ENCODE measurements around the gene USP49. TPM values are rescaled to one million over a fixed set of nuclear protein-coding genes. Genes with fewer than 3 reads are reported as not detected.

Gene USP49
- total RNA-seq, 2 experiments from 2014 or later = 1.3 TPM

DNA sequence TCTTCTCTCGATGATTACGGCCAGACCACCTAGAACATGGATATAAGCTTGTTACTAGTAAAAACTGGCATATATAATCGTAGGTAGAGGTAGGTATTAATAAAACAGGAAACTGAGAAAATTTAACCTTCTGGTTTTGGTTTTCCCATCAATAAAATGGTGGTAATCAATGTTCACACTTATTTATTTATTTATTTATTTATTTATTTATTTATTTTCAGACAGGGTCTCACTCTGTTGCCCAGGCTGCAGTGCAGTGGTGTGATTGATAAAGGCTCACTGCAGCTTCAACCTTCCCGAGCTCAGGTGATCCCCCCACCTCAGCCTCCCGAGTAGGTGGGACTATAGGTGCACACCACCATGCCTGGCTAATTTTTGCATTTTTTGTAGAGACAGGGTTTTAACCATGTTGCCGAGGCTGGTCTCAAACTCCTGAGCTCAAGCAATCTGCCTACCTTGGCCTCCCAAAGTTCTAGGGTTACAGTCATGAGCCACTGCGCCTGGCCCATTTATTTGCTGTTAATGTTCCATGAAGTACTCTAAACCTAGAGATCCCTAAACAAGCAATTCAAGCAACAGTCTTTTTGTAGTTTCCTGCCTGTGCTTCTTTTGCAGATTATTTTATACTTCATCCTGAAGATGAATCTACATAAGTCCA is 96.1 kb downstream of the USP49 start:
- TF ChIP-seq CTCF (IDR thresholded peaks at IDR 0.05) = no peak
- POLR2A ChIA-PET = interaction anchor here (0.6 kb wide), 1 partner anchor 11 kb away, joined by 6 read pairs; the partner anchor contains the start of gene TOMM6
- H3K27ac Mint-ChIP-seq = no peak overlapping the region

DNA sequence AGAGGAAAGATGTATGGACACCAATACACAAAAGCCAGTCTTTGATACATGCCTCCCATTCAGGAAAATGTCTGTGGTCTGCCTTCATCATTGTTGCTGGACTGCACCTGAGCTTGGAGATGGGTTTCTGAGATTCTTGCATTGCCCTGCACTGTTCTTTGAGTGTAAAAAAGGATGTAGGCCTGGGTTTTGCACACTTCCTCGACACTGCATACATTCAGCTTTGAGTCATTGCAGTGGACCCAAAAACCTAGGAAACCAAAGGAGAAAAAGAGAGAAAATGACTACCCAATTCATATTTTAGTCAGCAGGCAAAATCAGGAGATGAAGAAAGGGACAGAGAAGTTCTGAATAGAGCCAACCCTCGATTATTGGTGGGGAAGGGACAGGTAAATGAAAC is 98.7 kb downstream of the USP49 start:
- POLR2A ChIA-PET = no interaction called here
- intact Hi-C loops (cut with DNase I, micrococcal nuclease) = no loop called here
- no peak overlapping the region for H3K4me3 Mint-ChIP-seq
- peaks cover 41% of the 10 kb centered on the region for H3K36me3 Mint-ChIP-seq (ENCODE audit: low read depth)
- CTCF ChIA-PET = no interaction called here
- Histone ChIP-seq H3K36me3 (ENCODE audit: insufficient read depth, low read length) (peaks cover 23% of the 10 kb centered on the region), H3K27ac (ENCODE audit: low read depth in 1 of 2, low read length in 2 of 2) (no peak overlapping the region), H3K4me1 (ENCODE audit: insufficient read depth, low read length) (no peaks in the 10 kb centered on the region), H3K9me3 (ENCODE audit: control insufficient read depth in 1 of 2, insufficient read depth in 1 of 2, low read length in 2 of 2) (no peaks in the 10 kb centered on the region), H3K4me3 (ENCODE audit: low read length) (no peak overlapping the region), H3K27me3 (ENCODE audit: control insufficient read depth in 1 of 2, insufficient read depth in 2 of 2, low read length in 2 of 2) (no peaks in the 10 kb centered on the region)
- ATAC-seq (ENCODE audit: poor library complexity) (no peak), DNase-seq (no peak)
- TF ChIP-seq CTCF (IDR thresholded peaks at IDR 0.05) = no peak
- H3K9me3 Mint-ChIP-seq = no peaks in the 10 kb centered on the region
- H3K27ac Mint-ChIP-seq = no peak overlapping the region
- no peaks in the 10 kb centered on the region for H3K4me1 Mint-ChIP-seq (ENCODE audit: low read depth)
- H3K27me3 Mint-ChIP-seq = no peaks in the 10 kb centered on the region

More for the DNA sequence above, 96.1 kb downstream of the USP49 start:
- no peak overlapping the region for H3K27ac ChIP-seq (ENCODE audit: low read depth in 1 of 2, low read length in 2 of 2)
- Mint-ChIP-seq H3K36me3 (ENCODE audit: low read depth) (peaks cover 19% of the 10 kb centered on the region), H3K4me1 (ENCODE audit: low read depth) (no peaks in the 10 kb centered on the region), H3K27me3 (no peaks in the 10 kb centered on the region), H3K9me3 (no peaks in the 10 kb centered on the region), H3K4me3 (no peak overlapping the region)
- ATAC-seq (ENCODE audit: poor library complexity) (no peak), DNase-seq (no peak)
- intact Hi-C loops (cut with DNase I, micrococcal nuclease) = no loop called here
- no peak overlapping the region for H3K4me3 ChIP-seq (ENCODE audit: low read length)
- CTCF ChIA-PET = no interaction called here
- H3K36me3 ChIP-seq (ENCODE audit: insufficient read depth, low read length) = peaks cover 9% of the 10 kb centered on the region
- H3K4me1 ChIP-seq (ENCODE audit: insufficient read depth, low read length) = no peaks in the 10 kb centered on the region
- no peaks in the 10 kb centered on the region for H3K27me3 ChIP-seq (ENCODE audit: control insufficient read depth in 1 of 2, insufficient read depth in 2 of 2, low read length in 2 of 2)
- H3K9me3 ChIP-seq (ENCODE audit: control insufficient read depth in 1 of 2, insufficient read depth in 1 of 2, low read length in 2 of 2) = no peaks in the 10 kb centered on the region

GRCh38 chr6:41791984-41792383 is 103.2 kb downstream of the USP49 start:
- H3K27me3 Mint-ChIP-seq = no peaks in the 10 kb centered on the region
- Histone ChIP-seq H3K9me3 (ENCODE audit: control insufficient read depth in 1 of 2, insufficient read depth in 1 of 2, low read length in 2 of 2) (no peaks in the 10 kb centered on the region), H3K4me1 (ENCODE audit: insufficient read depth, low read length) (peaks cover 9% of the 10 kb centered on the region), H3K27me3 (ENCODE audit: control insufficient read depth in 1 of 2, insufficient read depth in 2 of 2, low read length in 2 of 2) (no peaks in the 10 kb centered on the region), H3K36me3 (ENCODE audit: insufficient read depth, low read length) (peaks cover 50% of the 10 kb centered on the region), H3K27ac (ENCODE audit: low read depth in 1 of 2, low read length in 2 of 2) (no peak overlapping the region), H3K4me3 (ENCODE audit: low read length) (no peak overlapping the region)
- POLR2A ChIA-PET = no interaction called here
- H3K36me3 Mint-ChIP-seq (ENCODE audit: low read depth) = peaks cover 74% of the 10 kb centered on the region
- TF ChIP-seq CTCF (IDR thresholded peaks at IDR 0.05) = no peak
- ATAC-seq (ENCODE audit: poor library complexity) (no peak), DNase-seq (no peak)
- intact Hi-C loops (cut with DNase I, micrococcal nuclease) = loop anchor here in 1 of 2 experiments (1.0 kb wide), 1 partner anchor 125 kb away; no protein-coding TSS in a partner anchor
- peaks cover 24% of the 10 kb centered on the region for H3K4me1 Mint-ChIP-seq (ENCODE audit: low read depth)
- no peak overlapping the region for H3K27ac Mint-ChIP-seq
- CTCF ChIA-PET = no interaction called here
- no peak overlapping the region for H3K4me3 Mint-ChIP-seq
- H3K9me3 Mint-ChIP-seq = no peaks in the 10 kb centered on the region

All from CD4-positive, alpha-beta T cell (primary cell).